ENCODE results near the gene MTCH2. TPM values are rescaled to one million over a fixed set of nuclear protein-coding genes. Genes with fewer than 3 reads are reported as not detected.
"Not testable (repeated sequence)": the region's sequence is repeated elsewhere in the genome, so short reads cannot be mapped to it uniquely, and the experiment has no call there.

Gene MTCH2
- 125 TPM for polyA plus RNA-seq (2012; ENCODE audit: missing spikeins)

DNA sequence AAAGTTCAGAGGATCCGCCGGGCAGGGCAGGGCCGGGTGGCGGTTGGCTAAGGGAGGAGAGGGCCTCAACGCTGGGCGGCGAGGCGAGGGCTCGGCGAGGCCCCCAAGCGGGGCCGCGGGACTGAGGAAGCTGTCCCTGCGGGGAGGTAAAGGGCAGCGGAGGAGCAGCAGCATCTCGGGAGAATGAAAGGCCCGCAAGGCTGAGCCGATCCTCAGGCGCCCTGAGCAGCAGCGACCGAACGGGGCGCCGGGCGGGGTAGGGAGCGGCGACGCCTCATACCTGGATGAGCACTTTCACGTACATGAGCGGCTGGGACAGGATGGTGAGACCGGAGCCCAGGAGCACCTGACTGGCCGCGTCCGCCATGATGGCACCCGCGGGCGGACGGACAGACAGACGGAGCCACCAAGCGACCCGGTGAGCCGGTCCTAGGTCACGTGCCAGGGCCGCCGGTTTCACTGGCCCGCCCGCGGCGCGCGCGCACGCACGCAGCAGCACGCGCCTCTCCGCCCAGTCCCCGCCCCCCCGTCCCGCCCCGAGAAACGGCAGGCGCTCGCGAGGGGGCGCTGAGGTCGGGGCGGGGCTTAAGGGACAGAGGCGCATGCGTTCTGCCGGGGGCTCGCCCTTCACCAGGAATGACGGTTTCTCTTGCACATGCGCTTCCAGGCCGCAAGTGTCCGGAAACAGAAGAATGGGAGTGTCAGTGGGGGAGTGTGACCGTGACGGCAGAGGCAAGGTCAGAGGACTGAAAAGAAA is at the start of gene MTCH2:
TSS of gene MTCH2 (minus strand) at position 461 of the 757 bp plus-strand sequence. CDS start at position 367, 94 bp downstream.
- FAIRE-seq = peak; percentile 97
- peak; percentile 88 for DNase-seq (ENCODE audit: insufficient read length)
- TF ChIP-seq TAF1 (IDR thresholded peaks at IDR 0.05; ENCODE audit: borderline replicate concordance, low read depth, low read length) (peak; percentile 88), POLR2A (IDR thresholded peaks at IDR 0.05; ENCODE audit: low read depth, low read length) (peak; percentile 95), POLR2AphosphoS5 (IDR thresholded peaks at IDR 0.05; ENCODE audit: low read depth, low read length) (peak; percentile 93)

DNA sequence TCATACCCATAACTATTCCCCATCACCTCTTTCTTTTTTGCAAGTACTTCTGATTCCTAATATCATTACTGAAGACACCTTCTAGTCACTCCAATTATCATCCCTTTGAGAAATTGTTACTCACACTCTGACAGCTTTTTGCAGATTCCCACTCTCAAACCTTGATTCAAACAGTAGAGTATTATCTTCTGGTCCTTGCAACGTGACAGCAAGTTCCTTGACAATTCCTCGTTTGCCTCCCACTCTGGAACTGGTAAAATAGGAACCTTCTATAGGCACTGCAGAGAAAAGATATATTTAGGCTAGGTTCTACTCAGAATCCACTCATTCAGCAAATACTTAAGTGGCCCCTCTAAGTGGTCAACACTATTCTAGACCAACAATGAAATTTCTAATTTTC is 49.6 kb upstream of the MTCH2 start:
- no peak for TF ChIP-seq TAF1 (IDR thresholded peaks at IDR 0.05; ENCODE audit: borderline replicate concordance, low read depth, low read length)
- TF ChIP-seq POLR2A (IDR thresholded peaks at IDR 0.05; ENCODE audit: low read depth, low read length) = no peak
- TF ChIP-seq POLR2AphosphoS5 (IDR thresholded peaks at IDR 0.05; ENCODE audit: low read depth, low read length) = no peak
- DNase-seq (ENCODE audit: insufficient read length) (no peak), FAIRE-seq (no peak)

DNA sequence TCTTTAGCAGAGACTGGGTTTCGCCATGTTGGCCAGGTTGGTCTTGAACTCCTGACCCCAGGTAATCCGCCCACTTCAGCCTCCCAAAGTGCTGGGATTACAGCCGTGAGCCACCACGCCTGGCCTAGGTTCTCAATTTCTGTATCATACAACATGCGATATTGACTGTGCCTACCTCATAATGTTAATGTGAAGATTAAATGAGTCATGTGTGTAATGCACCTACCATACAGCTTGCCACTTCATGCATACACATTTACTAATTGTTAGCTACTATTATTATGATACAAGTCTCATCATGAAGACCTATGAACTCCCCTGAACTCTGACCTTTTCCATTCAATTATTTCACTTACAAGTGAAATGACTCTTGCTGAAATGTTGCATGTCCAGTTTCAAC is 47.1 kb upstream of the MTCH2 start:
- no peak for TF ChIP-seq POLR2A (IDR thresholded peaks at IDR 0.05; ENCODE audit: low read depth, low read length)
- no peak for TF ChIP-seq TAF1 (IDR thresholded peaks at IDR 0.05; ENCODE audit: borderline replicate concordance, low read depth, low read length)
- no peak for TF ChIP-seq POLR2AphosphoS5 (IDR thresholded peaks at IDR 0.05; ENCODE audit: low read depth, low read length)
- no peak for FAIRE-seq

GRCh38 chr11:47688991-47689390 is 46.6 kb upstream of the MTCH2 start:
- FAIRE-seq (no peak), DNase-seq (ENCODE audit: insufficient read length) (no peak)
- TF ChIP-seq POLR2AphosphoS5 (IDR thresholded peaks at IDR 0.05; ENCODE audit: low read depth, low read length) (no peak), TAF1 (IDR thresholded peaks at IDR 0.05; ENCODE audit: borderline replicate concordance, low read depth, low read length) (no peak), POLR2A (IDR thresholded peaks at IDR 0.05; ENCODE audit: low read depth, low read length) (no peak)

More for the DNA sequence above, 47.1 kb upstream of the MTCH2 start:
- no peak for DNase-seq (ENCODE audit: insufficient read length)

- DNase-seq (ENCODE audit: insufficient read length) (no peak), FAIRE-seq (no peak)
- no peak for TF ChIP-seq TAF1 (IDR thresholded peaks at IDR 0.05; ENCODE audit: borderline replicate concordance, low read depth, low read length)
- TF ChIP-seq POLR2A (IDR thresholded peaks at IDR 0.05; ENCODE audit: low read depth, low read length) = no peak
- TF ChIP-seq POLR2AphosphoS5 (IDR thresholded peaks at IDR 0.05; ENCODE audit: low read depth, low read length) = no peak
Observed at GRCh38 chr11:47688111-47688510, 45.8 kb upstream of the MTCH2 start.

GRCh38 chr11:47686704-47687103 is 44.3 kb upstream of the MTCH2 start:
- not testable (repeated sequence) for DNase-seq (ENCODE audit: insufficient read length); FAIRE-seq

DNA sequence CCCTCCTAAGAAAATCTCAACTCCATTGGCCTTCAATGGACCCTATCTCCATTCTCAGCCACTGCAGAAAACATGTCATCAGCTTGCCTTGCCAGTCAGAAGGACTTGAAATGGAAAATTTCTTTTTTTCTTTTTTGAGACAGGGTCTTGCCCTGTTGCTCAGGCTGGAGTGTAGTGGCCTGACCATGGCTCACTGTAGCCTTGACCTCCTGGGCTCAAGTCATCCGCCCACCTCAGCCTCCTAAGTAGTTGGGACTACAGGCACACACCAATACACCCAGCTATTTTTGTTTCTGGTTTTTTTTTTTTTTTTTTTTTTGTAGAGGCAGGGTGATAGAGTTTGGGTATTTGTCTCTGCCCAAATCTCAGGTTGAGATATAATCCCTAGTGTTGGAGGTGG is 43.8 kb upstream of the MTCH2 start:
- TF ChIP-seq POLR2A (IDR thresholded peaks at IDR 0.05; ENCODE audit: low read depth, low read length) (no peak), POLR2AphosphoS5 (IDR thresholded peaks at IDR 0.05; ENCODE audit: low read depth, low read length) (no peak), TAF1 (IDR thresholded peaks at IDR 0.05; ENCODE audit: borderline replicate concordance, low read depth, low read length) (no peak)
- FAIRE-seq = no peak

DNA sequence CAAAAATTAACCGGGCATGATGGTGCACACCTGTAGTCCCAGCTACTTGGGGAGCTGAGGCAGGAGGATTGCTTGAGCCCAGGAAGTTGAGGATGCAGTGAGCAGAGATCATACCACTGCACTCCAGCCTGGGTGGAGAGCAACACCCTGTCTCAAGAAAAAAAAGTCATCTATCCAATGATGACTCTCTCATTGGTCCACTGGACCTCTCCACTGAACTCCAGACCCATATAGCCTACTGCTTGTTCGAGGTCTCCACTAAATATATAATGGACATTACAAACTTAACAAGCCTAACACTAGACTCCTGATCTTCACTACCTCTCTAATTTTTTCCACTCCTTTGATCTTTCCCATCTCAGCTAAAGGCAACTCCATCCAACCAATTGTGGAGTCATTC is 33.5 kb upstream of the MTCH2 start:
- FAIRE-seq (no peak), DNase-seq (ENCODE audit: insufficient read length) (no peak)
- no peak for TF ChIP-seq POLR2A (IDR thresholded peaks at IDR 0.05; ENCODE audit: low read depth, low read length)

More for the DNA sequence above, 43.8 kb upstream of the MTCH2 start:
- no peak for DNase-seq (ENCODE audit: insufficient read length)

GRCh38 chr11:47672283-47672730 is 29.9 kb upstream of the MTCH2 start:
- TF ChIP-seq POLR2A (IDR thresholded peaks at IDR 0.05; ENCODE audit: low read depth, low read length) (no peak), POLR2AphosphoS5 (IDR thresholded peaks at IDR 0.05; ENCODE audit: low read depth, low read length) (no peak), TAF1 (IDR thresholded peaks at IDR 0.05; ENCODE audit: borderline replicate concordance, low read depth, low read length) (no peak)
- DNase-seq (ENCODE audit: insufficient read length) (no peak), FAIRE-seq (no peak)

DNA sequence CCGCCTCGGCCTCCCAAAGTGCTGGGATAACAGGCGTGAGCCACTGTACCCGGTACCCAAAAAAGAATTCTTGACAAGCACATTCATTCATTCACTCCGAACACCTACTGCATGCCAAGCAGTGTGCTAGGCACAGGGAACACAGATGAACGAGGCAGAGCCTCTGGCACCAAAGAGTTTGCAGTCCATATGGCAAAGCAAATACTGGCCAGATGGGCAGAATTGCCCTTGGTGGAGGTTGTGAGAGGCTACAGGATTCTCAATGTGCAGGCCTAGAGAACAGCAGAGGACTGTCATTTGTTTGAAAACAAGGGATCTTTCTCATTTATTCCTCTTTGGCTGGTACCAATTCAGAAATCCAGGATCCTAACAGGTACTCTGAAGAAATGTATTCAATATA is 27.5 kb upstream of the MTCH2 start:
- FAIRE-seq = no peak
- no peak for TF ChIP-seq TAF1 (IDR thresholded peaks at IDR 0.05; ENCODE audit: borderline replicate concordance, low read depth, low read length)
- no peak for TF ChIP-seq POLR2AphosphoS5 (IDR thresholded peaks at IDR 0.05; ENCODE audit: low read depth, low read length)
- no peak for TF ChIP-seq POLR2A (IDR thresholded peaks at IDR 0.05; ENCODE audit: low read depth, low read length)
- DNase-seq (ENCODE audit: insufficient read length) = no peak

- no peak for DNase-seq (ENCODE audit: insufficient read length)
- FAIRE-seq = no peak
- TF ChIP-seq TAF1 (IDR thresholded peaks at IDR 0.05; ENCODE audit: borderline replicate concordance, low read depth, low read length) = no peak
- no peak for TF ChIP-seq POLR2A (IDR thresholded peaks at IDR 0.05; ENCODE audit: low read depth, low read length)
- no peak for TF ChIP-seq POLR2AphosphoS5 (IDR thresholded peaks at IDR 0.05; ENCODE audit: low read depth, low read length)
Observed at GRCh38 chr11:47668665-47669064, 26.3 kb upstream of the MTCH2 start.

GRCh38 chr11:47667555-47667954 is 25.2 kb upstream of the MTCH2 start:
- no peak for TF ChIP-seq POLR2A (IDR thresholded peaks at IDR 0.05; ENCODE audit: low read depth, low read length)
- no peak for TF ChIP-seq POLR2AphosphoS5 (IDR thresholded peaks at IDR 0.05; ENCODE audit: low read depth, low read length)
- no peak for TF ChIP-seq TAF1 (IDR thresholded peaks at IDR 0.05; ENCODE audit: borderline replicate concordance, low read depth, low read length)
- DNase-seq (ENCODE audit: insufficient read length) (no peak), FAIRE-seq (no peak)

Measured in GM12892 (cell line).